H9 (cell line): ENCODE data around the gene CCDC91. TPM values are rescaled to one million over a fixed set of nuclear protein-coding genes. Genes with fewer than 3 reads are reported as not detected.

Experiments used
- DNase-seq: peaks from one replicate; pipeline ENCODE4 v3.0.0-alpha.2; 2017
- H2AFZ ChIP-seq: one replicate; pipeline ENCODE4 v1.6.1; 2013; ENCODE audit warnings: mild to moderate bottlenecking, low read length, control low read depth, moderate library complexity
- H2AK5ac ChIP-seq: 2 replicates; pipeline ENCODE4 v1.6.1; 2013; ENCODE audit warnings: low read length, control low read depth, mixed read lengths; ENCODE audit not compliant: insufficient read length
- H2BK120ac ChIP-seq: one replicate; pipeline ENCODE4 v1.6.1; 2013; ENCODE audit warnings: low read depth, mild to moderate bottlenecking, low read length, control low read depth, inconsistent platforms; ENCODE audit not compliant: poor library complexity, severe bottlenecking
- H2BK12ac ChIP-seq: 2 replicates; pipeline ENCODE4 v1.6.1; 2013; ENCODE audit warnings: low read length, control low read depth, mixed read lengths, low read depth; ENCODE audit not compliant: insufficient read length
- H2BK15ac ChIP-seq: 2 replicates; pipeline ENCODE4 v1.6.1; 2013; ENCODE audit warnings: low read depth, low read length, control low read depth
- H2BK20ac ChIP-seq: one replicate; pipeline ENCODE4 v1.6.1; 2013; ENCODE audit warnings: low read depth, mild to moderate bottlenecking, low read length, control low read depth, inconsistent platforms; ENCODE audit not compliant: poor library complexity, severe bottlenecking
- H2BK5ac ChIP-seq: 2 replicates; pipeline ENCODE4 v1.6.1; 2013; ENCODE audit warnings: low read length, control low read depth, mixed read lengths; ENCODE audit not compliant: insufficient read length
- H3K14ac ChIP-seq: 2 replicates; pipeline ENCODE4 v1.6.1; 2013; ENCODE audit warnings: low read length, control low read depth; ENCODE audit not compliant: insufficient read depth
- H3K18ac ChIP-seq: 2 replicates; pipeline ENCODE4 v1.6.1; 2013; ENCODE audit warnings: low read depth, mild to moderate bottlenecking, mixed read lengths, low read length, control low read depth; ENCODE audit not compliant: insufficient read length
- H3K23ac ChIP-seq: 2 replicates; pipeline ENCODE4 v1.6.1; 2013; ENCODE audit warnings: low read length, control low read depth, mixed read lengths, low read depth; ENCODE audit not compliant: insufficient read length
- H3K23me2 ChIP-seq: 2 replicates; pipeline ENCODE4 v1.6.1; 2013; ENCODE audit warnings: low read depth, mild to moderate bottlenecking, mixed read lengths, low read length, control low read depth; ENCODE audit not compliant: insufficient read length, poor library complexity, severe bottlenecking
- H3K27ac ChIP-seq: 2 replicates; pipeline ENCODE4 v1.5.1; 2013; ENCODE audit warnings: low read length, control low read depth, mixed read lengths, low read depth; ENCODE audit not compliant: insufficient read length
- H3K27me3 ChIP-seq: 2 replicates; pipeline ENCODE4 v1.6.1; 2013; ENCODE audit warnings: low read length, control low read depth, inconsistent platforms; ENCODE audit not compliant: insufficient read depth
- H3K4ac ChIP-seq: 2 replicates; pipeline ENCODE4 v1.6.1; 2013; ENCODE audit warnings: low read depth, mild to moderate bottlenecking, control low read depth, inconsistent platforms, low read length, moderate library complexity
- H3K4me1 ChIP-seq: 2 replicates; pipeline ENCODE4 v1.6.1; 2013; ENCODE audit warnings: low read length, control low read depth, inconsistent platforms; ENCODE audit not compliant: insufficient read depth
- H3K4me2 ChIP-seq: 2 replicates; pipeline ENCODE4 v1.6.1; 2013; ENCODE audit warnings: low read length, control low read depth, mixed read lengths; ENCODE audit not compliant: insufficient read length, insufficient read depth
- H3K56ac ChIP-seq: 2 replicates; pipeline ENCODE4 v1.6.1; 2013; ENCODE audit warnings: low read depth, mild to moderate bottlenecking, mixed read lengths, low read length, control low read depth; ENCODE audit not compliant: insufficient read length
- H3K79me1 ChIP-seq: 2 replicates; pipeline ENCODE4 v1.6.1; 2013; ENCODE audit warnings: low read depth, mild to moderate bottlenecking, moderate library complexity, low read length, control low read depth, inconsistent platforms; ENCODE audit not compliant: insufficient read depth, poor library complexity, severe bottlenecking
- H3K79me2 ChIP-seq: 2 replicates; pipeline ENCODE4 v1.6.1; 2013; ENCODE audit warnings: low read length, control low read depth, inconsistent platforms; ENCODE audit not compliant: insufficient read depth
- H3K9ac ChIP-seq: 2 replicates; pipeline ENCODE4 v1.6.1; 2013; ENCODE audit warnings: low read length, control low read depth, mixed read lengths; ENCODE audit not compliant: insufficient read length; ENCODE audit errors: extremely low read depth
- H3K9me3 ChIP-seq: one replicate; pipeline ENCODE4 v1.6.1; 2013; ENCODE audit warnings: low read depth, low read length, inconsistent platforms; ENCODE audit not compliant: control insufficient read depth
- H3T11ph ChIP-seq: one replicate; pipeline ENCODE4 v1.6.1; 2013; ENCODE audit warnings: mild to moderate bottlenecking, low read length, control low read depth, inconsistent platforms
- H4K20me1 ChIP-seq: one replicate; pipeline ENCODE4 v1.6.1; 2013; ENCODE audit not compliant: control insufficient read depth, insufficient read length, insufficient read depth
- H4K5ac ChIP-seq: 2 replicates; pipeline ENCODE4 v1.6.1; 2013; ENCODE audit warnings: low read depth, mild to moderate bottlenecking, mixed read lengths, low read length, control low read depth; ENCODE audit not compliant: insufficient read length
- H4K8ac ChIP-seq: replicated peaks from 2 replicates; pipeline ENCODE4 v1.6.1; 2013; ENCODE audit warnings: low read length, control low read depth, mixed read lengths, low read depth; ENCODE audit not compliant: insufficient read length
- H4K91ac ChIP-seq: 2 replicates; pipeline ENCODE4 v1.6.1; 2013; ENCODE audit warnings: low read depth, mild to moderate bottlenecking, moderate library complexity, mixed read lengths, low read length, control low read depth; ENCODE audit not compliant: insufficient read length
- H3K27ac Mint-ChIP-seq, 3 experiments: 2 replicates in 2 of 3; 3 replicates in 1 of 3; pipeline ENCODE4 v1.8.0; 2020 to 2021; ENCODE audit warnings: mixed read lengths in 3 of 3, mild to moderate bottlenecking in 1 of 3, moderate library complexity in 1 of 3
- H3K27me3 Mint-ChIP-seq: 2 replicates; pipeline ENCODE4 v1.8.0; 2021; ENCODE audit warnings: low read depth, mild to moderate bottlenecking, moderate library complexity, mixed read lengths
- H3K36me3 Mint-ChIP-seq, 3 experiments: 2 replicates in 2 of 3; 3 replicates in 1 of 3; pipeline ENCODE4 v1.8.0; 2020 to 2021; ENCODE audit warnings: low read depth in 3 of 3, mixed read lengths in 3 of 3; ENCODE audit not compliant: insufficient read depth in 1 of 3
- H3K4me1 Mint-ChIP-seq, 2 experiments: 2 replicates each; pipeline ENCODE4 v1.8.0; 2020; ENCODE audit warnings: mixed read lengths in 2 of 2
- H3K4me3 Mint-ChIP-seq, 2 experiments: 2 replicates in 1 of 2; 3 replicates in 1 of 2; pipeline ENCODE4 v1.8.0; 2020 to 2021; ENCODE audit warnings: mild to moderate bottlenecking in 2 of 2, mixed read lengths in 2 of 2, moderate library complexity in 1 of 2
- H3K9me3 Mint-ChIP-seq, 2 experiments: 2 replicates in 1 of 2; 3 replicates in 1 of 2; pipeline ENCODE4 v1.8.0; 2020; ENCODE audit warnings: mild to moderate bottlenecking in 2 of 2, mixed read lengths in 2 of 2, moderate library complexity in 1 of 2
- WGBS: extraction: QIAGEN DNeasy Blood & Tissue Kit; methylation state at CpG from one replicate; pipeline ENCODE4 v1.1.7; 2013; ENCODE audit warnings: missing lambda C conversion rate, low lambda C conversion rate, mixed read lengths; ENCODE audit not compliant: insufficient read length; ENCODE audit errors: extremely low coverage; 5-methylcytosine and 5-hydroxymethylcytosine counted together
- total RNA-seq: library from RNA; stranded (reverse); gene quantifications from 2 replicates; pipeline ENCODE4 v1.2.1, GENCODE V29; 2021
- TF ChIP-seq, protein P1 (sequence below): fragments of 200-600 bp; sonication (generic); conservative IDR thresholded peaks from 3 replicates; pipeline ENCODE4 v1.8.0; 2021; ENCODE audit warnings: antibody characterized with exemption, mild to moderate bottlenecking

The CCDC91 gene
- total RNA-seq, 1 experiment from 2014 or later = 22.7 TPM

DNA sequence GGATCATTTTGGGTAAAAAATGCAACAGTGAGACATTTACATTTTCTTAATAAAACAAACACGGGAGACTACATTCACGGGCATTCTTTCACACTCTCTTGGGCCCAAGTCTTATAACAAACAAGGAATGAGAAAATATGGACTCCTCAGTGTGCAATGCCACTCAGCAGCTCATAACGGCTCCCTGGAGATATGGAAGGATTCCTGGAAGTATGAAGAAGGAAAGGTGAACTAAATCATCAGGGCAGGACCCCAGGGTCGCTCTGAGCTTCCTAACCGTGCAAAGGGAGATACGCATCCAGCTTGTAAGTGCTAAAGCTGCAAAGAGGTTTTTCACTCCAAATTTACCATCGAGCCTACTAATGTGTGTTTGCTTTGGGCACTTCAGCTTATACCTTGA is 33.5 kb upstream of the CCDC91 start:
- Mint-ChIP-seq H3K4me3 (no peak overlapping the region), H3K4me1 (peaks cover 0 to 5% of the 10 kb centered on the region in 2 experiments; a peak in 1 of 4 replicates), H3K9me3 (no peaks in the 10 kb centered on the region), H3K36me3 (no peaks in the 10 kb centered on the region), H3K27ac (no peak overlapping the region), H3K27me3 (no peaks in the 10 kb centered on the region)
- Histone ChIP-seq H2BK15ac (no peak overlapping the region), H3K23ac (no peak overlapping the region), H3K4me2 (no peak overlapping the region), H2BK20ac (no peak overlapping the region), H3K23me2 (no peaks in the 10 kb centered on the region), H3K79me2 (no peaks in the 10 kb centered on the region), H4K8ac (no peak overlapping the region), H3K9me3 (no peaks in the 10 kb centered on the region), H4K91ac (no peak overlapping the region), H2BK5ac (no peak overlapping the region), H2BK120ac (no peak overlapping the region), H2AK5ac (no peak overlapping the region), H2AFZ (no peak overlapping the region), H3K27me3 (no peaks in the 10 kb centered on the region), H3K14ac (no peak overlapping the region), H3K4ac (no peak overlapping the region), H3K56ac (no peak overlapping the region), H4K5ac (no peak overlapping the region), H4K20me1 (no peaks in the 10 kb centered on the region), H3K9ac (no peak overlapping the region), H3K4me1 (no peaks in the 10 kb centered on the region), H2BK12ac (no peak overlapping the region), H3K27ac (no peak overlapping the region), H3K79me1 (no peaks in the 10 kb centered on the region), H3K18ac (no peak overlapping the region), H3T11ph (no peak overlapping the region)
- no peak for DNase-seq
- TF ChIP-seq, protein P1, sequence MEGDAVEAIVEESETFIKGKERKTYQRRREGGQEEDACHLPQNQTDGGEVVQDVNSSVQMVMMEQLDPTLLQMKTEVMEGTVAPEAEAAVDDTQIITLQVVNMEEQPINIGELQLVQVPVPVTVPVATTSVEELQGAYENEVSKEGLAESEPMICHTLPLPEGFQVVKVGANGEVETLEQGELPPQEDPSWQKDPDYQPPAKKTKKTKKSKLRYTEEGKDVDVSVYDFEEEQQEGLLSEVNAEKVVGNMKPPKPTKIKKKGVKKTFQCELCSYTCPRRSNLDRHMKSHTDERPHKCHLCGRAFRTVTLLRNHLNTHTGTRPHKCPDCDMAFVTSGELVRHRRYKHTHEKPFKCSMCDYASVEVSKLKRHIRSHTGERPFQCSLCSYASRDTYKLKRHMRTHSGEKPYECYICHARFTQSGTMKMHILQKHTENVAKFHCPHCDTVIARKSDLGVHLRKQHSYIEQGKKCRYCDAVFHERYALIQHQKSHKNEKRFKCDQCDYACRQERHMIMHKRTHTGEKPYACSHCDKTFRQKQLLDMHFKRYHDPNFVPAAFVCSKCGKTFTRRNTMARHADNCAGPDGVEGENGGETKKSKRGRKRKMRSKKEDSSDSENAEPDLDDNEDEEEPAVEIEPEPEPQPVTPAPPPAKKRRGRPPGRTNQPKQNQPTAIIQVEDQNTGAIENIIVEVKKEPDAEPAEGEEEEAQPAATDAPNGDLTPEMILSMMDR = no peak
- WGBS = no CpG with 5 or more reads among the region's 7 CpGs
